Right lobe of liver (tissue), 4 donors: ENCODE measurements around the gene FAM83F.

ENCODE experiments used
- CTCF ChIP-seq, 4 donors: fragments of 200-600 bp in 3 of 4; fragments of 450-650 bp in 1 of 4; IDR thresholded peaks; one replicate each; pipeline versions ENCODE4 v1.5.1 to v1.8.0; 2016 to 2022; ENCODE audit warnings: antibody characterized with exemption in 4 of 4, mild to moderate bottlenecking in 2 of 4
- POLR2A ChIP-seq: fragments of 450-650 bp; IDR thresholded peaks from one replicate; pipeline ENCODE4 v1.6.1; 2017; ENCODE audit warnings: antibody characterized with exemption, mild to moderate bottlenecking
- donor health status: DM: no; HTN: no; CAD: no.
- donor health status: DM: no; HTN: no; CAD: no.
- donor health status: DM: no; HTN: yes; CAD: no.

DNA sequence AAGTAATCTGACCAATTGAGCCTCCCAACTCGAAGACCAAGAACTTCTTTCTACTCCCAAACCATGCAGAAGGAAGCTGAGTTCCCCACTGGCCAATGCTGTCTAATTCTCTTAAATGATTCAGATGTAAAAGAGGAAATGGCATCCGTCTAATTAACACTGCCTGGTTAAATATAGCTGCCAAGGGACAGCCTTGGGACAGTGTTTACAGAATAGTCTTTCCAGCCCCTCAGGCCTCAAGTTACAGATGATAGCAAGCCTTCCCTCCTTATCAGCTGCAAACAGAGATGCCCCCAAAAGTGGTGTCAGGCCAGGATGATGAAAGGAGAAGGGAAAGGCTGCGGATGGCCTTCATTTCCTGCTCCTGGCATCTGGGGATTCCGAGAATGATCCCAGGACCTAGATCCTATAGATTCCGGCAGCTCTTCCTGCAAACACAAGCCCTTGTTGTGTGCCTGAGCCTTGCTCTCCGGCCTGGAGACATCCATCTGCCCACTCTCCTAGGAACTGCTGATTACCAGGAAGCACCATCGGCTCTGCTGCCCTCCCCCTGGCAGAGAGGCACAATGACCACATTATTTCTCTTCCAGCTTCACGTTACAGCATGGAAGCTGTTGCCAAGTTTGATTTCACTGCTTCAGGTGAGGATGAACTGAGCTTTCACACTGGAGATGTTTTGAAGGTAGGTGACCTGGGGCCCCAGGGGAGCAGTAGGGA lies 48.1 kb upstream of the FAM83F start:
- no peak for TF ChIP-seq CTCF (IDR thresholded peaks at IDR 0.05)
- no peak for TF ChIP-seq POLR2A
